Posterior cingulate gyrus (tissue), 11 donors: ENCODE measurements around the gene TOP3B.

Experiments
- DNase-seq, 10 donors: peaks; one replicate each; pipeline versions ENCODE4 v3.0.0 to v3.0.0-alpha.2; 2020 to 2021; ENCODE audit warnings: mixed read lengths in 3 of 10
- intact Hi-C: fragments of 100-400 bp; cut with DNase I; formaldehyde crosslinking; loops from one replicate; pipeline ENCODE4 v1.15.1; 2023

TOP3B gene

GRCh38 chr22:22014285-22014659, 31.7 kb upstream of the TOP3B start:
- intact Hi-C loops: no loop called here
- DNase-seq: no peak

GRCh38 chr22:22013559-22014284, 31.1 kb upstream of the TOP3B start:
- intact Hi-C loops: no loop called here
- DNase-seq: no peak

- intact Hi-C loops: no loop called here
- DNase-seq: no peak
Measured at GRCh38 chr22:22011964-22012363, 29.4 kb upstream of the TOP3B start.

GRCh38 chr22:22010358-22010757, 27.8 kb upstream of the TOP3B start:
- no peak for DNase-seq
- intact Hi-C loops: no loop called here

- no peak for DNase-seq
- intact Hi-C loops: no loop called here
Measured at GRCh38 chr22:22009661-22010060, 27.1 kb upstream of the TOP3B start.

GRCh38 chr22:22006596-22006990, 24.0 kb upstream of the TOP3B start:
- no peak for DNase-seq
- intact Hi-C loops: no loop called here

- no peak for DNase-seq
- intact Hi-C loops: no loop called here
Measured at GRCh38 chr22:22005945-22006595, 23.5 kb upstream of the TOP3B start.

- intact Hi-C loops: no loop called here
- peak in 1 of 10 donors; percentile 36 for DNase-seq
Measured at GRCh38 chr22:22003233-22003632, 20.6 kb upstream of the TOP3B start.

- intact Hi-C loops: no loop called here
- DNase-seq: no peak
Measured at GRCh38 chr22:22002526-22003055, 20.0 kb upstream of the TOP3B start.

GRCh38 chr22:22001664-22002525, 19.3 kb upstream of the TOP3B start:
- intact Hi-C loops: no loop called here
- DNase-seq: no peak

- no peak for DNase-seq
- intact Hi-C loops: no loop called here
Measured at GRCh38 chr22:21998595-21999247, 16.1 kb upstream of the TOP3B start.

- intact Hi-C loops: no loop called here
Measured at GRCh38 chr22:21996175-21996720, 13.7 kb upstream of the TOP3B start.

GRCh38 chr22:21995660-21996059, 13.1 kb upstream of the TOP3B start:
- no peak for DNase-seq
- intact Hi-C loops: no loop called here

More at GRCh38 chr22:21996175-21996720, 13.7 kb upstream of the TOP3B start:
- DNase-seq: no peak

- DNase-seq: peak in 1 of 10 donors; percentile 20
- intact Hi-C loops: no loop called here
Measured at GRCh38 chr22:21994881-21995444, 12.4 kb upstream of the TOP3B start.

GRCh38 chr22:21992593-21993237, 10.1 kb upstream of the TOP3B start:
- intact Hi-C loops: no loop called here
- DNase-seq: no peak

- DNase-seq: no peak
- intact Hi-C loops: no loop called here
Measured at GRCh38 chr22:21991774-21992173, 9.2 kb upstream of the TOP3B start.

GRCh38 chr22:21991304-21991596, 8.7 kb upstream of the TOP3B start:
- DNase-seq: no peak
- intact Hi-C loops: no loop called here

- intact Hi-C loops: no loop called here
- no peak for DNase-seq
Measured at GRCh38 chr22:21990445-21991303, 8.1 kb upstream of the TOP3B start.

- DNase-seq: no peak
- intact Hi-C loops: no loop called here
Measured at GRCh38 chr22:21989049-21989448, 6.5 kb upstream of the TOP3B start.
